HG03097 (cell line): ENCODE data around the gene CDC123.
"Not testable (repeated sequence)": the region's sequence is repeated elsewhere in the genome, so short reads cannot be mapped to it uniquely, and the experiment has no call there.

Experiments used
- ATAC-seq: cut with Tn5 transposase; IDR thresholded peaks from one replicate; pipeline ENCODE4 v1.9.1; 2021; ENCODE audit not compliant: unreplicated experiment, low FRiP score

The CDC123 gene

GRCh38 chr10:12287772-12288171 is 91.8 kb downstream of the CDC123 start:
- no peak for ATAC-seq

DNA sequence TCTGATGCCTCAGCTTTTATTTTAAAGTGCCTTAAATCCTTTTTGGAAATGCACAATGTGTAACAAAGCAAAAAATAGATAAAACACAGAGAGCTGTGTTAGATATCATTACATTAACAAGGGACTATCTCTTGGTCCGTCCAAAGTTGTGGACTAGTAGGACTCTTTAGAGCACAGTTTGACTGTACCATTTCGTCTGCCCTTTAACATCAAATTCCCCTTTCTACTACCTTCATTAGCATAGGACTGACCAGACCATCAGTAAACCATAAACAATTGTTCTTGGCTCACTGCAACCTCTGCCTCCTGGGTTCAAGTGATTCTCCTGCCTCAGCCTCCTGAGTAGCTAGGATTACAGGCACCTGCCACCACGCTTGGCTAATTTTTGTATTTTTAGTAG is 101.8 kb downstream of the CDC123 start:
- ATAC-seq, result not testable (repeated sequence)

GRCh38 chr10:12299222-12299965 is 103.4 kb downstream of the CDC123 start:
- no peak for ATAC-seq
